Measurements from ENCODE around the gene OR13J1.

OR13J1 gene

DNA sequence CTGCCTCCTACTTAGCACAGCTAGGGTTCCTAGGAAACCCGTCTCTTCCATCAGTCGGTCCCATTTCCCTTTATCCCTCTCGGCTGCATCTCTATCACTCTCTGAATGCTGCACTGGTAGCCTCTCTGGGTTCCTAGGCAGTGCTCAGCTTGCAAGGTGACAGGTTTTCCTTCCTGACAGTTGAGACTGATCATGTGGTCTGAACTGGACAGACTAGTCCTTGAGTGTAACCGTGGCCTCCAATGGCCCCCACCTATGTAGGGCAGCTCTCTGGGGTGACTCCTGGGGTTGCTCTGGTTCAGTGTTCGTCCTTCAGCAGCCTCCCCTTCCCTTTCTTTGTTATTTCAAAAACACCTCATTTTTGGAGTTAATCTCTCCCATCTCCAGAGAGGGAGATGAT, 37.4 kb downstream of the OR13J1 start:
- no peak overlapping the region for H3K27ac ChIP-seq (ENCODE audit: low read length, poor library complexity, severe bottlenecking)
- DNase-seq: no peak
- H3K23ac ChIP-seq (ENCODE audit: low read length in 2 of 2): no peak overlapping the region
- no peak overlapping the region for H2BK120ac ChIP-seq (ENCODE audit: low read depth, low read length)
- H2AK5ac ChIP-seq (ENCODE audit: low read length, severe bottlenecking): no peak overlapping the region
- H2BK5ac ChIP-seq (ENCODE audit: low read depth, low read length, poor library complexity, severe bottlenecking): no peak overlapping the region
- H4K8ac ChIP-seq (ENCODE audit: low read length): no peak overlapping the region
- peaks cover 14% of the 10 kb centered on the region for H3K79me1 ChIP-seq (replicated peaks; ENCODE audit: low read length, poor library complexity, severe bottlenecking)
- H2AFZ ChIP-seq (ENCODE audit: low read depth, low read length): no peak overlapping the region
- peaks cover 21% of the 10 kb centered on the region for H3K4me1 ChIP-seq (ENCODE audit: control insufficient read depth, insufficient read depth, low read depth, low read length)
- no peak overlapping the region for H3K4me2 ChIP-seq (ENCODE audit: low read length, poor library complexity, severe bottlenecking)
- no peak overlapping the region for H4K91ac ChIP-seq (ENCODE audit: low read length)
- no peaks in the 10 kb centered on the region for H3K9me3 ChIP-seq (ENCODE audit: control insufficient read depth, low read length)
- no peak overlapping the region for H3K18ac ChIP-seq (ENCODE audit: low read depth in 1 of 2, low read length in 2 of 2)
- no peak overlapping the region for H3K4ac ChIP-seq (ENCODE audit: low read depth in 1 of 2, low read length in 2 of 2)
- no peak overlapping the region for H2BK12ac ChIP-seq (ENCODE audit: low read length in 2 of 2)
- H3K9ac ChIP-seq (ENCODE audit: low read length): no peak overlapping the region
- WGBS: 95% methylated on average over 4 of the region's 5 CpGs
- peaks cover 3 to 10% of the 10 kb centered on the region in 2 experiments for H3K36me3 ChIP-seq (ENCODE audit: control insufficient read depth in 1 of 2, insufficient read depth in 2 of 2, low read depth in 1 of 2, low read length in 2 of 2)
- H3K4me3 ChIP-seq (ENCODE audit: insufficient read depth in 1 of 2, low read depth in 1 of 2, low read length in 2 of 2): no peak overlapping the region
- no peaks in the 10 kb centered on the region for H3K27me3 ChIP-seq (ENCODE audit: control insufficient read depth in 1 of 2, insufficient read depth in 1 of 2, low read length in 2 of 2)
- no peak overlapping the region for H3K14ac ChIP-seq (ENCODE audit: low read length in 2 of 2)
- no peak overlapping the region for H2BK15ac ChIP-seq (ENCODE audit: low read depth, poor library complexity, severe bottlenecking)

DNA sequence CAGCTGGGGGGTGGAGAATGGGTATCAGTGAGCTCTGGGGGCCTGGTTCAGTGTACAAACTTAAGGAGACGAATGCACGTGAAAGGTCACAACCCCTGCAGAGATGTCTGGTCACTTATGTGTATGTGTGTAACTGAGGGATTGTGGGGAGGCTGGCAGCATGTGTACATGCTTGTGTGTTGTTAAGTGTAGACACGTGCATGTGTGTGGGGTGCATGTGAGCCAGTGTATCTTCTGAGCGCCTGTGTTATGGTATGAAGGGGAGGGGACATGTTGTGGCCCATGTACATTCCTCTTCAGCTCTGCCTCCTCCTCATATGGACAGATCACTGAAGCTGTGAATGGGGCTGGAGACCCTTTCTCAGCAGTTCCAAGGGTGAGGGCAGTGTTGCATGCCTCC, 39.2 kb downstream of the OR13J1 start:
- no peak overlapping the region for H3K4me2 ChIP-seq (ENCODE audit: low read length, poor library complexity, severe bottlenecking)
- peaks cover 3 to 10% of the 10 kb centered on the region in 2 experiments for H3K36me3 ChIP-seq (ENCODE audit: control insufficient read depth in 1 of 2, insufficient read depth in 2 of 2, low read depth in 1 of 2, low read length in 2 of 2)
- H2AK5ac ChIP-seq (ENCODE audit: low read length, severe bottlenecking): no peak overlapping the region
- H3K14ac ChIP-seq (ENCODE audit: low read length in 2 of 2): no peak overlapping the region
- no peak for DNase-seq
- H3K9ac ChIP-seq (ENCODE audit: low read length): no peak overlapping the region
- H3K23ac ChIP-seq (ENCODE audit: low read length in 2 of 2): no peak overlapping the region
- H3K18ac ChIP-seq (ENCODE audit: low read depth in 1 of 2, low read length in 2 of 2): no peak overlapping the region
- H2BK5ac ChIP-seq (ENCODE audit: low read depth, low read length, poor library complexity, severe bottlenecking): no peak overlapping the region
- H4K8ac ChIP-seq (ENCODE audit: low read length): no peak overlapping the region
- no peak overlapping the region for H2BK12ac ChIP-seq (ENCODE audit: low read length in 2 of 2)
- no peaks in the 10 kb centered on the region for H3K27me3 ChIP-seq (ENCODE audit: control insufficient read depth in 1 of 2, insufficient read depth in 1 of 2, low read length in 2 of 2)
- H3K27ac ChIP-seq (ENCODE audit: low read length, poor library complexity, severe bottlenecking): no peak overlapping the region
- no peak overlapping the region for H2BK120ac ChIP-seq (ENCODE audit: low read depth, low read length)
- WGBS: 82% methylated on average over 4 of the region's 4 CpGs
- H2AFZ ChIP-seq (ENCODE audit: low read depth, low read length): no peak overlapping the region
- no peak overlapping the region for H3K4ac ChIP-seq (ENCODE audit: low read depth in 1 of 2, low read length in 2 of 2)
- H2BK15ac ChIP-seq (ENCODE audit: low read depth, poor library complexity, severe bottlenecking): no peak overlapping the region
- no peaks in the 10 kb centered on the region for H3K9me3 ChIP-seq (ENCODE audit: control insufficient read depth, low read length)
- peak overlapping the region; percentile 16 for H4K91ac ChIP-seq (ENCODE audit: low read length)
- no peak overlapping the region for H3K4me3 ChIP-seq (ENCODE audit: insufficient read depth in 1 of 2, low read depth in 1 of 2, low read length in 2 of 2)
- H3K79me1 ChIP-seq (replicated peaks; ENCODE audit: low read length, poor library complexity, severe bottlenecking): peaks cover 14% of the 10 kb centered on the region
- peaks cover 23% of the 10 kb centered on the region for H3K4me1 ChIP-seq (ENCODE audit: control insufficient read depth, insufficient read depth, low read depth, low read length)

DNA sequence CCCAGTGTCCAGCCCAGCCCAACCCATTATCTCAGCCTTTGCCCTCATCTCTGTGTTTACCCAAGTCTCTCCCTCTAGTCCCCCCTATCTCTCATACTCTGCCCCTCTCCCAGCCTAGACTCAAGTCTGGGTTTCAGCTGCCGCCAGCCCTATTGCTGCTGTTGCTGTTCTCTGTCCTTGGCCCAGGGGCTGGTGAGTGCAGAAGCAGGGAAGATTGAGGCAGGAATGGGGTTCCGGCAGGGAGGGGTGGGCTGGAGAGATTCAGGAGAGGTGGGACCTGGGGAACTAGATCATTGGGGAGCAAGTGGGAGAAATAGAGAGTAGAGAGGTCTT, 40.5 kb downstream of the OR13J1 start:
- Histone ChIP-seq H3K14ac (ENCODE audit: low read length in 2 of 2) (peak overlapping the region in 1 of 2 experiments; percentile 94), H4K8ac (ENCODE audit: low read length) (peak overlapping the region; percentile 20), H2BK120ac (ENCODE audit: low read depth, low read length) (no peak overlapping the region), H3K23ac (ENCODE audit: low read length in 2 of 2) (peak overlapping the region in 1 of 2 experiments; percentile 87), H3K9me3 (ENCODE audit: control insufficient read depth, low read length) (no peaks in the 10 kb centered on the region), H3K27ac (ENCODE audit: low read length, poor library complexity, severe bottlenecking) (no peak overlapping the region), H3K27me3 (ENCODE audit: control insufficient read depth in 1 of 2, insufficient read depth in 1 of 2, low read length in 2 of 2) (no peaks in the 10 kb centered on the region), H3K4ac (ENCODE audit: low read depth in 1 of 2, low read length in 2 of 2) (peak overlapping the region; percentile 50 to 62), H3K4me3 (ENCODE audit: insufficient read depth in 1 of 2, low read depth in 1 of 2, low read length in 2 of 2) (peak overlapping the region; percentile 75 to 80), H3K9ac (ENCODE audit: low read length) (peak overlapping the region; percentile 94), H4K91ac (ENCODE audit: low read length) (peak overlapping the region; percentile 52), H3K18ac (ENCODE audit: low read depth in 1 of 2, low read length in 2 of 2) (peak overlapping the region; percentile 52 to 63), H2AFZ (ENCODE audit: low read depth, low read length) (peak overlapping the region; percentile 48), H3K36me3 (ENCODE audit: control insufficient read depth in 1 of 2, insufficient read depth in 2 of 2, low read depth in 1 of 2, low read length in 2 of 2) (peaks cover 0 to 2% of the 10 kb centered on the region in 2 experiments), H2BK12ac (ENCODE audit: low read length in 2 of 2) (no peak overlapping the region), H3K4me1 (ENCODE audit: control insufficient read depth, insufficient read depth, low read depth, low read length) (peaks cover 23% of the 10 kb centered on the region), H3K79me1 (replicated peaks; ENCODE audit: low read length, poor library complexity, severe bottlenecking) (peaks cover 14% of the 10 kb centered on the region), H2AK5ac (ENCODE audit: low read length, severe bottlenecking) (no peak overlapping the region), H2BK15ac (ENCODE audit: low read depth, poor library complexity, severe bottlenecking) (no peak overlapping the region), H2BK5ac (ENCODE audit: low read depth, low read length, poor library complexity, severe bottlenecking) (no peak overlapping the region), H3K4me2 (ENCODE audit: low read length, poor library complexity, severe bottlenecking) (peak overlapping the region; percentile 73)
- WGBS: 75% methylated on average over 2 of the region's 2 CpGs
- DNase-seq: no peak

DNA sequence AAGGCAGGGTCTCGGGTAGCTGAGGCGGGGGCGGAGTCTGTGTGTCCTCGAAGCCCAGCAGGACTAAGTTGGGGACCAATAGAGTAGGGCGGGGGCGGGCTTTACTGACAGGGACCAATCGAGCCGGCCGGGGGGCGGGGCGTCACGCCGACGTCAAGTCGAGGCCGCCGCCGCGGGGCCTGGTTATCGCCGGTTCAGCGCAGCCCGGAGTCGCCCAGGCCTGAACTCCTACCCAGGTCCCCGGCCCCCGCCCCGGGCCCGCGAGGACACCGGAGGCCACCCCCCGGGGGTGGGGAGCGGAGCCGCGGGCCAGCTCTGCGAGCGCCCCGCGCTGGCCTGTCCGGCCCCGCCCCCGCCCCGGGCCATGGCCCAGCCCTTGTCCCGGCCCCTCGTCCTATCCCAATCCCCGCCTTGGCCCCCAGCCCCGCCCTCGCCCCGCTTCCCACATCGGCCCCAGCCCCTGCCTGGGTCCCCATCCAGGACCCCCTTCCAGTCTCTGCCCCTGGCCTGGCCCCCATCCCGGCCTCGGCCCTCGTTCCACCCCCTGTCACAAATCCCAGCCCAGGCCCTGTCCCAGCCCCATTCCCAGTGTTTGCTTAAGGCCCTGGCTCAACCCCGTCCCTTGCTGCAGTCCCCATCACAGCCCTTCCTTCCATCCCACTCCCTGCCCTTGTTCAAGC, 41.0 kb downstream of the OR13J1 start, which contains the start of gene TMEM8B:
Gene TMEM8B, plus strand, starts transcription at position 145 of the 680 bp plus-strand sequence. Its CDS starts 220 bp downstream, at position 365.
- Histone ChIP-seq H2BK5ac (ENCODE audit: low read depth, low read length, poor library complexity, severe bottlenecking) (peak within 1 kb of the TSS; percentile 79), H3K4me3 (ENCODE audit: insufficient read depth in 1 of 2, low read depth in 1 of 2, low read length in 2 of 2) (peak within 1 kb of the TSS; percentile 75 to 83), H3K9ac (ENCODE audit: low read length) (peak within 1 kb of the TSS; percentile 94), H3K79me1 (replicated peaks; ENCODE audit: low read length, poor library complexity, severe bottlenecking) (peaks cover 14% of the 10 kb centered on the region), H3K27ac (ENCODE audit: low read length, poor library complexity, severe bottlenecking) (no peak within 1 kb of the TSS), H2BK12ac (ENCODE audit: low read length in 2 of 2) (peak within 1 kb of the TSS in 1 of 2 experiments; percentile 75), H3K4me2 (ENCODE audit: low read length, poor library complexity, severe bottlenecking) (peak within 1 kb of the TSS; percentile 88), H3K36me3 (ENCODE audit: control insufficient read depth in 1 of 2, insufficient read depth in 2 of 2, low read depth in 1 of 2, low read length in 2 of 2) (no peaks in the 10 kb centered on the region), H3K9me3 (ENCODE audit: control insufficient read depth, low read length) (no peaks in the 10 kb centered on the region), H2AFZ (ENCODE audit: low read depth, low read length) (peak within 1 kb of the TSS; percentile 48), H3K23ac (ENCODE audit: low read length in 2 of 2) (peak within 1 kb of the TSS in 1 of 2 experiments; percentile 87), H3K4me1 (ENCODE audit: control insufficient read depth, insufficient read depth, low read depth, low read length) (peaks cover 19% of the 10 kb centered on the region), H3K18ac (ENCODE audit: low read depth in 1 of 2, low read length in 2 of 2) (peak within 1 kb of the TSS; percentile 63 to 81), H3K14ac (ENCODE audit: low read length in 2 of 2) (peak within 1 kb of the TSS in 1 of 2 experiments; percentile 94), H3K4ac (ENCODE audit: low read depth in 1 of 2, low read length in 2 of 2) (peak within 1 kb of the TSS; percentile 50 to 62), H3K27me3 (ENCODE audit: control insufficient read depth in 1 of 2, insufficient read depth in 1 of 2, low read length in 2 of 2) (no peaks in the 10 kb centered on the region), H2BK15ac (ENCODE audit: low read depth, poor library complexity, severe bottlenecking) (peak within 1 kb of the TSS; percentile 92), H4K91ac (ENCODE audit: low read length) (peak within 1 kb of the TSS; percentile 52), H2BK120ac (ENCODE audit: low read depth, low read length) (no peak within 1 kb of the TSS), H2AK5ac (ENCODE audit: low read length, severe bottlenecking) (no peak within 1 kb of the TSS), H4K8ac (ENCODE audit: low read length) (peak within 1 kb of the TSS; percentile 95)
- 1% methylated on average over 40 of the region's 53 CpGs for WGBS
- DNase-seq: peak; percentile 93

All from mesenchymal stem cell (in vitro differentiated cells and primary cell).